COLO829 (cell line): Measurements from ENCODE around the gene BIRC6.

Experiments used
- DNase-seq: peaks from one replicate; pipeline ENCODE4 v3.0.0; 2012; ENCODE audit warnings: low spot score

Gene BIRC6

GRCh38 chr2:32376756-32377155 is 19.9 kb downstream of the BIRC6 start:
- no peak for DNase-seq

- no peak for DNase-seq
Observed at GRCh38 chr2:32377928-32378327, 21.1 kb downstream of the BIRC6 start.

DNA sequence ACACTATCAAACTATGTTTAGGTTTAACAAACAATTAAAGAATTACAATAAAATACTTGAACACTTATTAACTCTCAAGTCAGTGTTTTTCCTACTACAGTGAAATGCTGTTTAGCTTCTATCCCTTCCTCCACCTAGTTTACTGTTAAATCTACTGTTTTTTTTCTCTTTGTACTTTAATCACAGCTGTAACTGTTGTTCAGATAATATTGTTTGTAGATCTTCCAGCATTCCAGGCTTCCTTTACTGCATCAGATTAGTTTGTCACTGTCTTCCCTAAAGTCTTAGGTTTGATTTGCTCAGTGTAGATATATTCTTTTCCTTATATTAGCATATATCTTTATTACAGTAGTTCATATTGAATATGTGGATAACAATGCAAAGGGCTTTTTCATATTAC is 22.5 kb downstream of the BIRC6 start:
- no peak for DNase-seq

DNA sequence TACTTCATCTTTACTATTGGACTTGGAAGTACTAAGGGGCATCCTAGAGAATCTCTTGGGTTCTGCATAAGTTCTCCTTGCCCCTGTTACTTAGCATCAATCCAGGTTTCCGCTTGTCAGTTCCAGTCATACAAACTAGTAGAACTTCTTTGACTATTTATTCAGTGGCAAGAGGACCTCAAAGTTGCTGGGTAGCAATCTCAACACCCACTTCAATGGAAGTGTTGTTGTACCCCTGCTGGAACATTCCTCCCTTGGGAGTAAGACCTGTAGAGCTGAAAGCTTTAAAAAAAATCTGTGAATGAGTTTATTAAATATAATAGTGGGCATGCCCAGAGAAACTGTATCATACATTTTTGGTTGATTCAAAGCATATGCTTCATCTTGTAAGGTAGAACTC is 27.0 kb downstream of the BIRC6 start:
- no peak for DNase-seq

- no peak for DNase-seq
Observed at GRCh38 chr2:32384529-32384928, 27.7 kb downstream of the BIRC6 start.

DNA sequence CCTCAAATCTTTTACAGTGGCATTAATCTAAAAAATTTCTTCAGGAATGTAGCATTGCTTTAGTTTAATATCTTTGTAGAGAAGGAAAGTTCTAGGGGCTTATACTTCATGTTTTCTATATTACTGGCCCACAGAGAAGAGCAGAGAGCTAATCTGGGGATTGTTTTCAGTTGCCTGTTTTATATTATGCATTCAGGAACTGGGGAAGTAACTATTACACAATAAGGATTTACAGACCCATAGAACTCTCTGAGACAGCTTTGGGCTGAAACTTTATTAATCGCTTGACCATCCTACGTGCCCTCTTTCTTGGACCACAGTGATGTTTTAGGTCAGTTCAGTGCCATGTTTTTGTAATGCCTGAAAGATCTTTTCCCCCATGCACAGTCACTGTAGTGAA is 29.9 kb downstream of the BIRC6 start:
- no peak for DNase-seq

DNA sequence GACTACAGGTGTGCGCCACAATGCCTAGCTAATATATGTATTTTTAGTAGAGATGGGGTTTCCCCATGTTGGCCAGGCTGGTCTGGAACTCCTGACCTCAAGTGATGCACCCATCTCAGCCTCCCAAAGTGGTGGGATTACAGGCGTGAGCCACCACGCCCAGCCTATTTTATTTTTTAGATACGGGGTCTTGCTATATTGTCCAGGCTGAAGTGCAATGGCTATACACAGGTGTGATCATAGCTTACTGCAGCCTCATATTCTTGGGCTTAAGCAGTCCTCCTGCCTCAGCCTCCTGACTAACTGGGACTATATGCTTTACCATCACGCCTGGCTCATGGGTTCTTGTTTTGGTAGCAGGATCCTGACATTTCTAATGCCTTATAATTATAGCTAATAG is 42.4 kb downstream of the BIRC6 start:
- no peak for DNase-seq

GRCh38 chr2:32402091-32402490 is 45.3 kb downstream of the BIRC6 start:
- DNase-seq, result no peak

DNA sequence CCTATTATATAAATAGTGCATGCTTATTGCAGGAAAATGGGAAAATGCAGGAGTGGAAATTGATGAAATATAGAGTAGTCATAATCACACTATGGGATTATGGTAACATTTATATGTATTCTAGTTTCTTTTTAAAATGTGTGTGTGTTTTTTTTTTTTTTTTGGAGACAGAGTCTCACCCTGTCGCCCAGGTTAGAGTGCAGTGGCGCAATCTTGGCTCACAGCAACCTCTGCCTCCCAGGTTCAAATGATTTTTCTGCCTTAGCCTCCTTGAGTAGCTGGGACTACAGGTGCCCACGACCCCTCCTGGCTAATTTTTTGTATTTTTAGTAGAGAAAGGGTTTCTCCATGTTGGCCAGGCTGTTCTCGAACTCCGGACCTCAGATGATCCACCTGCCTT is 47.0 kb downstream of the BIRC6 start:
- no peak for DNase-seq

DNA sequence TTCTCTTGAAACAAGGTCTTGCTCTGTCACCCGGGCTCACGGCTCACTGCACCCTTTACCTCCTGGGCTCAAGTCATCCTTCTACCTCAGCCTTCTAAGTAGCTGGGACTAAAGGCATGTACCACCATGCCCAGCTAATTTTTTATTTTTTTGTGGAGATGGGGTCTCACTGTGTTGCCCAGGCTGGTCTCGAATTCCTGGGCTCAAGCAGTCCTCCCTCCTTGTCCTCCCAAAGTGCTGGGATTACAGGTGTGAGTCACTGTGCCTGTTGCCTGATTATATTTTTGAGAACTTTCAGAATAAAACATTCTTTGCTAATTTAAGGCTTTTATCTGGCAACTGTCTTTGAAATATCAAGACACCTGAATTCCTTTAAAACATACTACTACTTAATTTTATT is 47.9 kb downstream of the BIRC6 start:
- DNase-seq, result no peak

DNA sequence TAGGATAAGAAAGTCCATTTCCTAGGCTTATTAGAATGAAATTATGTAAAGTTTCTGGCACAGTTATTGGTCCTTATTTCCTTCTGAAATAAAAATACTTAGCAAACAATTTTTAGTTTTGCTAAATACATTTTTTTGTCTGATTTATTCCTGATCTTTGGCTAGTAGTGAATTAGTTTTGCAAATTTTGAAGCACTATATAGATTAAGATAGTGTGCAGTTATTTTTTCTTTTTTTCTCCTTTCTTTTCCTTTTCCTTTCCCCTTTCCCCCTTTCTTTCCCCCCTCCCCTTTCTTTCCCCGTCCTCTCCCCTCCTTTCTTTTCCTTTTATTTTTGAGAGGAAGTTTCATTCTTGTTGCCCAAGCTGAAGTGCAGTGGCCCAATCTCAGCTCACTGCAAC is 59.7 kb downstream of the BIRC6 start:
- DNase-seq, result no peak

GRCh38 chr2:32417659-32418058 is 60.8 kb downstream of the BIRC6 start:
- DNase-seq, result no peak

DNA sequence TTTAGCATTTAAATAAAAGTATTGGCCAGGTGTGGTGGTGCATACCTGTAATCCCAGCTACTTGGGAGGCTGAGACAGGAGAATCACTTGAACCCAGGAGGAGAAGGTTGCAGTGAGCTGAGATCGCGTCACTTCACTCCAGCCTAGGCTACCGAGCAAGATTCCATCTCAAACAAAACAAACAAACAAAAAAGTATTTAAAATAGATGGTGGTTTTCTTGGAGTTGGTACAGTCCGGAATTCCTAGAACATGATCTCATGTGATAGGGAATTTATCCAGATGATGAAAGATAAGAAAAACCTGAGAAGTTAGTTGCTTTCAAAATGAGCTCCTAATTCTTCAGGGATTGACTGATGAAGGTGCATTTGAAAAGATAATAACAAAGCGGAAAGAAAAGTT is 62.0 kb downstream of the BIRC6 start:
- DNase-seq, result no peak

- no peak for DNase-seq
Observed at GRCh38 chr2:32422133-32422532, 65.3 kb downstream of the BIRC6 start.

DNA sequence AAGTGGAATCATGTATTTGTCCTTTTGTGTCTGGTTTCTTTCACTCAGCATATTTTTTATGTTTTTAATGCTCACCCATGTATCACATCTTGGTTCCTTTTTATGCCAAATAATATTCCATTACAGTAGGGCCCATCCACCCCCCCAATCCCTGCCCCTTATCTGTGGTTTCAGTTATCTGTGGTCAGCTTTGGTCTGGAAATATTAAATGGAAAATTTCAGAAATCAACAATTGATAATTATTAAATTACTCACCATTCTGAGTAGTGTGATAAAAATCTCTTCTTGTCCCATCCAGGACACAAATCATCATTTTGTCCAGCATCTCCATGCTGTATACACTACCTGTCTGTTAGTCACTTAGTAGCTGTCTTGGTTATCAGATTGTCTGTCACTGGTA is 66.7 kb downstream of the BIRC6 start:
- DNase-seq, result no peak

DNA sequence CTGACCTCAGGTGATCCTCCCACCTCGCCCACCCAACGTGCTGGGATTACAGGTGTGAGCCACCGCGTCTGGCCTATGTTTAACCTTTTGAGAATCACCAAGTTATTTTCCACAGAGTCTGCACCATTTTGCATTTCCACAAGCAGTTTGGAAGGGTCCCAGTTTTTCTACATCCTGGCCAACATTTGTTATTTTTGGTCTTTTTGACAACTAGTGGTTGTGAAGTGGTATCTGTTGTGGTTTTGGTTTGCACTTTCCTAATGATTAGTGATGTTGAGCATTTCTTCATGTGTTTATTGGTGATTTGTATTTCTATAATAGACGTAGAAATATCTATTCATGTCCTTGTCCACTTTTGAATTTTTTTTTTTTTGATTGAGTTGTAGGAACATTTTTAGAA is 67.9 kb downstream of the BIRC6 start:
- no peak for DNase-seq

GRCh38 chr2:32425719-32426141 is 68.9 kb downstream of the BIRC6 start:
- DNase-seq, result no peak

DNA sequence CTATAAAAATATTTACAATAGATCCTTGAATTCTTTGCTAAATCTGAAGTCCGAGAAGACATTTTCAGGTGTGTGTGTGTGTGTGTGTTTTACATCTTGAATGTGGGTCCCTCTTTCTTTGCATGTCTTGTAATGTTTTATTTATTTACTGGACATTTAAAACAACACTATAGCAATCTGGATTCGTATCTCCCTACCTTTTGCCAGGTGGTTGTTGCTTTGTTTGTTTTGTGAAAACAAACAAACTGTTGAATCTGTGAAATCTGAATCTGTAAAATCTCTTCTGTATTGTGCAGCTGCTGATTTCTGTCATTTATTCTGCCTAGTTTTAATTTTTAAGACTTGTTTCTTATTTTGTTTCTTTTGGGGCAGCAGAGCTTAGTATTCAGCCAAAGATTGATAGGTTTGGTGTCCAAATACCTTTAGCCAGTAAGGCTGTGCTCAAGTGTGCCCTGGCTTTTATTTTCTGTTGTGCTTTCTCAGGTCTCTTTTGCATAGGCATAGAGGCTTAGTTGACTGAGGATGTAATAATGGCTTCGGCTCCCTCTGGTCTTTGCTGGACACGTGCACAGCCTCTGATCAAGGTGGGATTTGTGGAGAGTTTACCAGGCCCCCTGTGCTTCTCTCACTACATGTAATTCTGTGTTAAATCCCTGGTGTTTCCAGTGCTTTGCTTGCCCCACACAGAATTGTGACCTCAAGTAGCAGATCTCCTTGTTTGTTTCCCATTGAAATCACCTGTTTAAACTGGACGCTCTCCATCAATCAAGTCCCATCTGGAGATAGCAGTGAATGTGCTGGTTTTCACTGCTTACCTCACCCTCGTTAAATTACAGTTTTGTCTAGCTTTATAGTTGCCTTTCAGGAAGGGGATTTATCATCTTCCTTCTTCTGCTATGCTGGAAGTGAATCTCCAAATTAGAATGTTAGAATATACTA is 71.1 kb downstream of the BIRC6 start:
- DNase-seq, result no peak

DNA sequence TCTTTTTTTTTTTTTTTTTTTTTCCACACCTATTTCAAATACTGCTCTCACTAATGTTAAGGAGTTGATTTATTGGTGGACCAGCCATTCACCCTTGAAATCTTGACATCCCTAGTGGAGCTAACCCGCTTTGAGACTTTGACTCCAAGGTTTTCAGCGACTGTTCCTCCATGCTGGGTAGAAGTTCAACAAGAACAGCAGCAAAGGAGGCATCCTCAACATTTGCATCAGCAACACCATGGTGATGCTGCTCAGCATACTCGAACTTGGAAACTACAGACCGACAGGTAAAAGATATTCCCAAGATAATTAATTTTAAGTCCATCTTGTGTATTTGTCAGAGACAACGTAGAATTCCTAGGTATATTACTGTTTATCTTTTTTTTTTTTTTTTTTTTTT is 74.0 kb downstream of the BIRC6 start:
- no peak for DNase-seq

DNA sequence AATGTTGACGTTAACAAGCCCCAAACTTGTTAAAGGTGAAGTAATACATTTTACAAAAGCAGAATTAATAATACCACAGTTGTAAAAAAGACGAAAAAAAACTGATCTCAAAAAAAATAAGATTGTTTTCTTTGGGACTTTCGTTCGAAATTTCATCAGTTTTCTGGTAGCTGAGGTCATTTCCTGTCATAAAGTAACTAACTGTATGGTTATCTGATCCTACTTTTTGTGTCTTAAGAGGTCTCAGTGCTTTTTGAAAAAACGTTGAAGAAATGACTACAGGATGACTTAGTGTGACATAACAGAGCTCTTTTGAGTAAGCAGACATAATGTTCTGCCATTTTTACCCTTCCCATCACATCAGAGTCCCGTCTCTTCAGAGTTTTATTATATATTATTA is 79.3 kb downstream of the BIRC6 start:
- DNase-seq, result no peak

- DNase-seq, result no peak
Observed at GRCh38 chr2:32442020-32442467, 85.2 kb downstream of the BIRC6 start.

- no peak for DNase-seq
Observed at GRCh38 chr2:32446369-32446768, 89.5 kb downstream of the BIRC6 start.

DNA sequence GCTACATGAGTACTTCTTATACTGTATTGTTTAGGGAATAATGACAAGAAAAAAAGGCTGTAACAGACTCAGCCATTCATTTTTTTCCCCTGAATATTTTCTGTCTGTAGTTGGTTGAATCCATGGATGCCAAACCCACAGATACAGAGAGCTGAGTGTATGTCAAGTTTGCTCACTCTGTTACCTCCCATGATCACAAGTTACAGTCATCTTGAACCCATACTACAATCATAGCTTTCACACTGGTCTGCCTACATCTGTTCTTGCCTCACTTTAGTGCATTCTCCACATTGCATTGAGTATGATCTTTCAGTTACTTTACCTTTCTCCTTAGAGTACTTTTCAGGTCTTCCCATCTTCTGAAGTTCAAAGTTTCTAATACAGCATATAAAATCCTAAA is 94.0 kb downstream of the BIRC6 start:
- no peak for DNase-seq
